ENCODE measurements around the gene GPR22.

GPR22 gene

DNA sequence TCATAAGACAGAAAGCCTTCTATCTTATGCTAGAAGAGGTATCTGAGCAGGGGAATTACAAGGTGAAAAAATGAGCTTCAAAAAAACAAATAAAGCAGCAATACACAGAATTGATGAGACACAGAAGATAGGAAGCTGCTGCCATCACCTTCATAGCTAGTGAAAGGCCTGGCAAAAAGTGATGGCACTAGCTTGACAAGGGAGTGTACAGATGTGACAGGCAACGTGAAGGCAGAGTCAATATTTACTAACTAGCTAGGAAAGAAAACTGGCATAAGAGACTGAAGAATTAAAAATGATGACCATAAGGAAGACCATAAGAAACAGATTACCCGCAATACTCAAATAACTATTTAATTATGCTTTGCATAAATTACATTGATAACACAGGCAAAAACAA is 9.4 kb downstream of the GPR22 start:
- no peak for DNase-seq (ENCODE audit: low read depth)

DNA sequence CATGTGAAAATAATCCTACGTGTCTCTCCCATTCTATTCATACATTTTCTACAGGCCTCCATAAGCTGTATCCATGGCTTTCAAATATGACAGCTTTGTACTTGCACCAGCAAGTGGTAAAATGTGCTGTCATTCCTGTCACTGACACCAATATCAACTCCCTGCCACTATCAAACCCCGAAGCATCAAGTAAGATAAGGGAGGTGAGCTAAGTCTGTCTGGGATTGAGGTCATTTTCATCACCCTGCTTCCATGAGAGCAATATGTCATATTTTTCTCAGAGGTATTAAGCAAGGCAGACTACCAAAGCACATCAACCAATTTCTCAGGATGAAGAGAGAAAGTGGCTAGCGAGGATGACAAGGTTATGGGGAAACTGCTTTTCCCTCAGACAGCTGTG is 11.1 kb downstream of the GPR22 start:
- no peak for DNase-seq (ENCODE audit: low read depth)

DNA sequence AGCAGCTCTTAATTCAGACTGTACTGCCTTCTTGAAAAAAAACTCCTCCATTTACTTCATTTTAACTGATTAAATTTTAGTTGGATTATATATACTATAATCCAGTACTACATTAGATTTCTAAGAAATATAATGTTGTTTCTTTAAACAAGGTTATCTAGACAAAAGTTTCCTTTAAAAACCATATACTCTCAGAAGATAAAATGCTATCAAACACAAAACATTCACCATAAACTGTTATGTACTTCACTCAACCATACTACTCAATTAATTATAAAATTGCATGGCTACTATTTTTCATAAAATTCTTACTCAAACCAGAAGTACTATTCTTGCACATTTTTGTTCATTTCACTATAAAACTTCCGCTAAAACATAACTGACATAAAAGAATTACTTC is 12.7 kb downstream of the GPR22 start:
- no peak for DNase-seq (ENCODE audit: low read depth)

DNA sequence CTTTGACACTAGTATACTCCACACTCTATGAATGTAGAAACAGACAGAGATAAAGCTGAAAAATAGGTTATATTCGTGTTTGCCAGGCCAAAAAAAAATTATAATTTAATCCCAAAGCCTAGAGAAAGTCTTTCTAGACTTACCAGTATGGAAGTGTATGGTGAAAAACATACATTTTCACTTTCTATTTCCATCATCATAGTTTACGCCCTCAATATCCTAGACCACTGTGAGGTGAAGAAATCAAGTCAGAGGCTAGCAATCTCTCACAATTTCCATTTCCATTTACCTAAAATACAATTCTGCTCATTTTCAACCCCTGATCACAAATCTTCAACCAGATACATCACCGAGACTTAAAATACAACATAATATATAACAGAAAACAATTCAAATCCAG is 16.2 kb downstream of the GPR22 start:
- no peak for DNase-seq (ENCODE audit: low read depth)

DNA sequence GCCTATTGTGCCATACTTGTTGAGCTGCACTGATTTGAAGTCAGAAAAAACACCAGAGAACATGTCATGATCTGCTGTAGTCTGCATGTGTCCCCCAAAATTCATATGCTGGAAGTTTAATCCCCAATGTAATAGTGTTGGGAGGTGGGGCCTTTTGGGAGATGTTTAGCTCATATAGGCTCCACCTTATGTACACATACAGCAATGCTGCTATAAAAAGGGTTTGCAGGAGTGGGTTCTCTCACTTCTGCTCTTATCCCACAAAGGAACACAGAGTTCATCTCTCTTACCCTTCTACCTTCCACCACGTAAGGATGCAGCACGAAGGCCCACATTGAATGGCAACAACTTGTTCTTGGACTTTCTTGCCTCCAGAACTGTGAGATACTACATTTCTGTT is 23.0 kb downstream of the GPR22 start:
- DNase-seq (ENCODE audit: low read depth), result no peak

DNA sequence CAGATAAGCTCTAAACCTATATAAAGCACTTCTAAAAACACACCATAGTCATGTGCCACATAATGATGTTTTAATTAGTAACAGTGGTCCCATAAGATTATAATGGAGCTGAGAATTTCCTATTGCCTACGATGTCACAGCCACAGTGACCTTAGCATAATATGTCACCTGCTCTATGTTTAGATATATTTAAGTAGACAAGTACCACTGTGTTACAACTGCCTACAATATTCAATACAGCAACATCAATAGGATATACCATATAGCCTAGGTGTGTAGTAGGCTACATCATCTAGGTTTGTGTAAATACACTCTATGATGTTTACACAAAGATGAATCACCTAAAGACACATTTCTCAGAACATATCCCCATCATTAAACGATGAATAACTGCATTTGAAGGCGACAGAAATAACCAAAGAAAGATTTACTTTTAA is 24.5 kb downstream of the GPR22 start:
- DNase-seq (ENCODE audit: low read depth), result no peak

DNA sequence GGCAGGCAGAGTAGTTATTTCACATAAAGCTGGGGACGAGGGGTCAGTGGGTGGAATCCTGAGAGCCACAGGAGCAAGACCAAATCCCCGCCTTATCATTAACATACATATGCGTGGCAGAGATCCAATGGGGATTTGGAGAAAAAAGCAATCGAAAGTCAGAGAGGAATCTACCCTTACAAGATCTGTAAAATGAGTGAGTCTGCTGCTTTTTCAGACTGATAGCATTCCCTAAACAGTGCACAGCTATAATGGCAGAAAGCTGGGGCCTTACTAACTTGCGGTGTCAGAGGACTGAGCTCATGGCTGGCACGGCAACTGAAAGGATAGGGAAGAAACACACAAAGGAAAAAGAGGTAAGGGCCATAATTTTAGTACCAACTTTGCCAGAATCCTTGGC is 25.0 kb downstream of the GPR22 start:
- DNase-seq (ENCODE audit: low read depth), result no peak

DNA sequence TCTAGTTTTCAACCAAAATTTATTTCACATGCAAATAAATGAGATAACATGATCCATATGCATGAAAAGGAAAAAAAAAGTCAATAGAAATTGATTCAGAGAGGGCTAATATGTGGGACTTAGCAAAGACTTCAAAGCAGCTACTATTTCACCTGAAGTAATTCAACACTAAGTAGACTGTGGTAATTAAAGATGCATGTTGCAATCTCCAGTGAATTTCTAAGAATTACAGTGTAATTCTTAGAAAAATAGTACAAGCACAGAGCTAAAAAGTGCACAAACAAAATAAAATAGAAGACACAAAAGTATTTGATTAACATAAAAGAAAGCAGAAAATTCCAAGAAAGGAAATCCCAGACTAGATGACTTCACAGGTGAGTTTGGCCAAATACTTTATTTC is 25.7 kb downstream of the GPR22 start:
- no peak for DNase-seq (ENCODE audit: low read depth)

DNA sequence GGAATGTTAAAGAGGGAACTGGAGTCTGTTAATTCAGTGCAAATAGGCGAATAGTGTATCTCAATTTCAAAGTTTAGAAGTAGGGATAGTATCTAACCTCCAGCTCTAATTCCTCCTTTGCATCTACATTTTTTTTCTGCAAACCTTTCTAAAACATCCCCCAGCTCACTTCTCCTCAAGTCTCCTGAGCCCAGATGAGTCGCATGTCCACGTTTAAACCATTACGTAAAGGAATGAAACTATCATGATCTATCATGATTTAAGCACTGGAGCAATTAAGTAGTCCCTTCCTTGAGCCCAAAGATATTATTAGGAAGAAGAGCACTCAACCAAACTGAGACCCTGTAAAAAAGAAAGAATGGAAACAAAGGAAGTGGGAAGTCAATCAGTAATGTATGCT is 29.9 kb downstream of the GPR22 start:
- DNase-seq (ENCODE audit: low read depth), result peak; percentile 15

DNA sequence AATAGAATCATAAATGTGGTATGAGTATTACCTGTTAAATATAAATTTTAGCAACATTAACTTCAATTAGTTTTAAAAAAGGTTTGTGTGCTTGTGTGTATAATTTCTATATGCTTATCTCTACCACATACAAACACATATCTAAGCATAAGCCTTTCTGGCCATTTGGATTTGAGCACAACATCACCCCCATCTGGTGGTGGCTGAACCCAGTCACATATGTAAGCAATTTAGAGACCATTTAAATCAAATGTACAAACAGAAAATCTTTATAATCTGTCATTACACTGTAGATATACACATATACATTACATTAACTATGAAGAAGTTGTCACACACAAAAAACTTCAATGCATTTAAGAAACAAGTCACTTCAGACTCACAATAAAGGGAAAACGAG is 31.7 kb downstream of the GPR22 start:
- DNase-seq (ENCODE audit: low read depth), result peak; percentile 61

DNA sequence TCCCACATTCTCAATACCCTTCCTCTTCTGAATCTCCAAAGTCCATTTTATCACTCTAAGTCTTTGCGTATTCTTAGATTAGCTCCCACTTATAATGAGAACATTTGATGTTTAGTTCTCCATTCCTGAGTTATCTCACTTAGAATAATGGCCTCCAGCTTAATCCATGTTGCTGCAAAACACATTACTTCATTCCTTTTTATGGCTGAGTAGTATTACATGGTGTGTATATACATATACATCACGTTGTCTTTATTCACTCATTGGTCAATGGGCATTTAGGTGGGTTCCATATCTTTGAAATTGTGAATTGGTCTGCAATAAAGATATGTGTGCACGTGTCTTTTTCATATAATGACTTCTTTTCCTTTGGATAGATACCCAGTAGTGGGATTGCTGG is 32.3 kb downstream of the GPR22 start:
- DNase-seq (ENCODE audit: low read depth), result no peak

DNA sequence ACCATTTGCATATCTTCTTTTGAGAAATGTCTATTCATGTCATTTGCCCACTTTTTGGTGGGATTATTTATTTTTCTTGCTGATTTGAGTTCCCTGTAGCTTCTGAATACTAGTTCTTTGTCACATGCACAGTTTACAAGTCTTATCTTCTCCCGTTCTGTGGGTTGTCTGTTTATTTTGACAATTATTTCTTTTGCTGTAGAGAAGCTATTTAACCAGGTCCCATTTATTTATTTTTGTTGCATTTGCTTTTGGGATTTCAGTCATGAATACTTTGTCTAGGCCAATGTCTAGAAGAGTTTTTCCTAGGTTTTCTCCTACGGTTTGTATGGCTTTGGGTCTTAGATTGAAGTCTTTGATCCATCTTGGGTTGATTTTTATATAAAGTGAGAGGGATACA is 32.9 kb downstream of the GPR22 start:
- DNase-seq (ENCODE audit: low read depth), result no peak

DNA sequence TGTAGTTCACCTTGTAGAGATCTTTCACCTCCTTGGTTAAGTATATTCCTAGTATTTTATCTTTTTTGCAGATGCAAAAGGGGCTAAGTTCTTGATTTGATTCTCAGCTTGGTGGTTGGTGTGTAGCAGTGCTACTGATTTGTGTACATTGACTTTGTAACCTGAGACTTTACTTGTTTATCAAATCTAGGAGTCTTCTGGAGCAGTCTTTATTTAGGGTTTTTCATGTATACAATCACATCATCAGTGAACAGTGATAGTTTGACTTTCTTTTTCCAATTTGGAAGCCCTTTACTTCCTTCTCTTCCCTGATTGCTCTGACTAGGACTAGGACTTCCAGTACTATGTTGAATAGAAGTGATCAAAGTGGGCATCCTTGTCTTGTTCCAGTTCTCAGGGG is 33.8 kb downstream of the GPR22 start:
- DNase-seq (ENCODE audit: low read depth), result no peak

DNA sequence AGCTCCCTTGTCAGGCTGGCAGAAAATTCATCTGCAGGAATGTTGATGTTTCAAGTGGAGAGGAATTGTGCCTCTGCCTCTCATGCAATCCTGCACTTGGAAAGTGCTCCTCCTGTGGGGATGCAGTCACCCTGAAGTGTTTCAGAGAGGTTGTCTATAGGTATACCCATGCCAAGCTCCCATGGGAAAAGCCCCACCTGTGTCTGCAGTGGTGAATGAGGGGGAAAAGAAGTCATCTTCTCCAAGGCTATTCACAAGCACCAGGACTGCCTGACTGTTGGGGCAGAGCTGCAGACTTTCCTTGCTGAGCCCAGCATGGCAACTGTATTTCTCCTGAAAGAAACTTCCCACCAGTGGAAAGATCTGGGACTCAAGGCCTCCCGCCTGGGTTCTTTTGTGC is 35.5 kb downstream of the GPR22 start:
- no peak for DNase-seq (ENCODE audit: low read depth)

DNA sequence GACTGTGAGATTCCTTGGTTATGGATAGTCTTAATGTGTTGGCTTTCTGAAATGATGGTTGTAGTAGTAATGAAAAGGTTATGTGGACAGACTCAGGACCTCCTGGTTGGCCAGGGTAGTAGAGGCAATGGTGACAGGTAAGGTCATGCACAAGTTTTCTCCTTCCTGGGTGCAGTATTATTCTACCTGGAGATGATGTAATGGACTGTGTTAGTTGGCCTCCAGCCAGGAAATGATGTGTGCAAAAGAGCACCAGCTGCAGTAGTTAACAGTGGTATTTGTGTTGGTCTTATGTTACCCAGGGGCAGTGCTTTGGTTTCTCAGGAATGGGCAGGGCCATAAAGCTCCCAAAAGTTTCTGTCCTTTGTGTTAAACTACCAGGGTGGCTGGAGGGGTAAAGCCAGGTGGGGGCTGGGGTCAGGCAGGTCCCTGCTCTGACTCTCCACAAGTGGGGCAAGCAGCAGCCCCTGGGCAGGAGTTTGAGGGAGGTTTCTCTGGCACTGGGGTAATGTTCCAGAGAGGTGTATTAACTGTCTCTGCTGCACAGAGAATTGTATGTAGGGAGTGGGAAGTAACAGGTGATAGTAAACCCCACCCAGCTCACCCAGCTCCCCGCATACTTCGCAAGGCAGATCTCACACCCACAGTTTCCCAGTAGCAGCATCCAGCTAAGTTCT is 36.3 kb downstream of the GPR22 start:
- DNase-seq (ENCODE audit: low read depth), result peak; percentile 33

DNA sequence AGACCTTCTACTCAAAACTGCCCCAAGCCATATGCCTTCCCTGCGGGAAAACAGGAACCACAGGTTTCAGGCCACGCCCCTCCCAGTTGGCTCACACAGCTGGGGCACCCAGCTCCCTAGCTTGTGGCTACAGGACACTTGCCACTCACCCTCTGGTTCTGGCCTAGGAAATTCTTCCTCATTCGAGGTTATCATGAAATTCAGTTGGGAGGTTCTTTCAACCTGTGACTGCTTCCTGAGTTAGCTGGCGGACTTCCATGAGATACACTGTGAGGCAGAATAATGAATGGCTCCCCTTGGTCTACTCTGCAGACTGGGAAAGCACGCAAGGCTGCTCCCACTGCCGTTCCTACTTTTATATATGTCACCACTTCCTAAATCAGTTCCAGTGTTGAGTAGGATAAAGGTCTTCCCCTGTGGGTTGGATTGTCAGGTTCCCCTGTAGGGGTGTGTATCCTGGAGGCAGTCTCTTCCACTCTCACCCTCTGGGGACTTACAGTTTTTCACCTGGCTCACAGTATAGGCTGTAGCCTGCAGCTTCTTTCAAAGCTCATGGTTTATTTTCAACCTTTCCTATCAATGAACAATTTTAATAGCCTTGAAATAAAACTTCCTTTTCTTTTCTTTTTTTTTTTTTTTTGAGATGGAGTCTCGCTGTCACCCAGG is 37.0 kb downstream of the GPR22 start:
- DNase-seq (ENCODE audit: low read depth), result no peak
